ENCODE measurements around the gene NKX2-2. TPM values are rescaled to one million over a fixed set of nuclear protein-coding genes. Genes with fewer than 3 reads are reported as not detected.

The NKX2-2 gene
- total RNA-seq, 6 donors from 2014 or later, result not detected

- no peaks in the 10 kb centered on the region for H3K36me3 ChIP-seq
- H3K4me3 ChIP-seq, result no peak overlapping the region
- no peak for ATAC-seq (ENCODE audit: low FRiP score in 2 of 2)
- H3K27ac ChIP-seq, result no peak overlapping the region
- H3K27me3 ChIP-seq, result peaks cover 0 to 5% (median 0%) of the 10 kb centered on the region in 4 donors
- no peaks in the 10 kb centered on the region for H3K9me3 ChIP-seq
- WGBS, 2 donors, result 23 to 31% methylated on average over 6 of the region's 6 CpGs
- DNase-seq, result no peak
- no peak for TF ChIP-seq EP300 (IDR thresholded peaks at IDR 0.05)
- TF ChIP-seq CTCF (IDR thresholded peaks at IDR 0.05), result peak in 1 of 6 experiments; percentile 14
- no peak for TF ChIP-seq POLR2AphosphoS5 (IDR thresholded peaks at IDR 0.05)
- no peak for TF ChIP-seq POLR2A (IDR thresholded peaks at IDR 0.05)
- peaks cover 0 to 5% (median 0%) of the 10 kb centered on the region in 4 donors for H3K4me1 ChIP-seq
These were observed 16.0 kb upstream of the NKX2-2 start for GRCh38 chr20:21529863-21530262.

GRCh38 chr20:21528870-21529269 is 15.0 kb upstream of the NKX2-2 start:
- Histone ChIP-seq H3K27me3 (peaks cover 0 to 14% (median 4%) of the 10 kb centered on the region in 4 donors), H3K9me3 (no peaks in the 10 kb centered on the region), H3K4me3 (no peak overlapping the region), H3K36me3 (no peaks in the 10 kb centered on the region), H3K4me1 (no peaks in the 10 kb centered on the region), H3K27ac (no peak overlapping the region)
- 91 to 93% methylated on average over 5 of the region's 5 CpGs for WGBS, 2 donors
- no peak for DNase-seq
- no peak for TF ChIP-seq POLR2A (IDR thresholded peaks at IDR 0.05)
- TF ChIP-seq EP300 (IDR thresholded peaks at IDR 0.05), result no peak
- no peak for TF ChIP-seq POLR2AphosphoS5 (IDR thresholded peaks at IDR 0.05)
- TF ChIP-seq CTCF (IDR thresholded peaks at IDR 0.05), result no peak
- ATAC-seq (ENCODE audit: low FRiP score in 2 of 2), result no peak

GRCh38 chr20:21527908-21528307 is 14.0 kb upstream of the NKX2-2 start:
- 71 to 77% methylated on average over 5 of the region's 5 CpGs for WGBS, 2 donors
- TF ChIP-seq CTCF (IDR thresholded peaks at IDR 0.05) (no peak), POLR2A (IDR thresholded peaks at IDR 0.05) (no peak), POLR2AphosphoS5 (IDR thresholded peaks at IDR 0.05) (no peak), EP300 (IDR thresholded peaks at IDR 0.05) (no peak)
- H3K27ac ChIP-seq, result no peak overlapping the region
- DNase-seq, result no peak
- ATAC-seq (ENCODE audit: low FRiP score in 2 of 2), result no peak
- no peaks in the 10 kb centered on the region for H3K36me3 ChIP-seq
- H3K9me3 ChIP-seq, result no peaks in the 10 kb centered on the region
- H3K4me3 ChIP-seq, result no peak overlapping the region
- peaks cover 0 to 24% (median 8%) of the 10 kb centered on the region in 4 donors for H3K27me3 ChIP-seq
- peaks cover 0 to 3% (median under 1%) of the 10 kb centered on the region in 4 donors for H3K4me1 ChIP-seq

GRCh38 chr20:21526776-21527175 is 12.9 kb upstream of the NKX2-2 start:
- no peak for DNase-seq
- no peak for ATAC-seq (ENCODE audit: low FRiP score in 2 of 2)
- Histone ChIP-seq H3K27me3 (peaks cover 0 to 35% (median 16%) of the 10 kb centered on the region in 4 donors), H3K4me1 (peaks cover 6 to 14% (median 9%) of the 10 kb centered on the region in 4 donors), H3K27ac (no peak overlapping the region), H3K4me3 (no peak overlapping the region), H3K36me3 (no peaks in the 10 kb centered on the region), H3K9me3 (no peaks in the 10 kb centered on the region)
- TF ChIP-seq EP300 (IDR thresholded peaks at IDR 0.05) (no peak), POLR2A (IDR thresholded peaks at IDR 0.05) (no peak), POLR2AphosphoS5 (IDR thresholded peaks at IDR 0.05) (no peak)

- Histone ChIP-seq H3K36me3 (no peaks in the 10 kb centered on the region), H3K27me3 (peaks cover 0 to 64% (median 34%) of the 10 kb centered on the region in 4 donors), H3K27ac (no peak overlapping the region), H3K4me3 (no peak overlapping the region), H3K4me1 (peaks cover 7 to 32% (median 12%) of the 10 kb centered on the region in 4 donors), H3K9me3 (no peaks in the 10 kb centered on the region)
- TF ChIP-seq EP300 (IDR thresholded peaks at IDR 0.05) (no peak), POLR2A (IDR thresholded peaks at IDR 0.05) (no peak), POLR2AphosphoS5 (IDR thresholded peaks at IDR 0.05) (no peak), CTCF (IDR thresholded peaks at IDR 0.05) (no peak)
- DNase-seq, result no peak
- ATAC-seq (ENCODE audit: low FRiP score in 2 of 2), result no peak
- 21 to 24% methylated on average over 2 of the region's 2 CpGs for WGBS, 2 donors
These were observed 10.0 kb upstream of the NKX2-2 start for GRCh38 chr20:21523895-21524294.
